Adrenal gland (tissue), 12 donors: ENCODE data around the gene DDO. TPM values are rescaled to one million over a fixed set of nuclear protein-coding genes. Genes with fewer than 3 reads are reported as not detected.

Experiments
- DNase-seq, 7 donors: peaks; one replicate each; pipeline ENCODE4 v3.0.0-alpha.2; 2019 to 2020
- H3K27ac ChIP-seq, 5 donors: fragments of 200-600 bp; sonication (generic) in 4 of 5; 1 replicate in 3 of 5; 2 replicates in 2 of 5; pipeline versions ENCODE4 v1.5.1 to v1.8.0; 2016 to 2020; ENCODE audit warnings: mild to moderate bottlenecking in 1 of 5
- H3K27me3 ChIP-seq: fragments of 200-600 bp; 2 replicates; pipeline ENCODE4 v1.8.0; 2021
- H3K36me3 ChIP-seq, 2 donors: fragments of 200-600 bp; replicated peaks in 1 of 2; 1 replicate in 1 of 2; 2 replicates in 1 of 2; pipeline versions ENCODE4 v1.5.1 to v1.8.0; 2018 to 2022
- H3K4me1 ChIP-seq, 2 donors: fragments of 200-600 bp; replicated peaks in 1 of 2; 1 replicate in 1 of 2; 2 replicates in 1 of 2; pipeline versions ENCODE4 v1.5.1 to v1.8.0; 2018 to 2021
- H3K4me3 ChIP-seq, 4 donors: fragments of 200-600 bp; sonication (generic) in 3 of 4; one replicate each; pipeline ENCODE4 v1.5.1; 2016 to 2018
- H3K9me3 ChIP-seq, 3 donors: fragments of 200-600 bp; sonication (generic) in 1 of 3; replicated peaks in 1 of 3; 1 replicate in 2 of 3; 2 replicates in 1 of 3; pipeline versions ENCODE4 v1.5.1 to v1.8.0; 2016 to 2021
- POLR2A ChIP-seq, 2 donors: fragments of 450-650 bp; IDR thresholded peaks; one replicate each; pipeline ENCODE4 v1.6.1; 2017; ENCODE audit warnings: antibody characterized with exemption in 2 of 2, mild to moderate bottlenecking in 2 of 2, moderate library complexity in 1 of 2
- WGBS, 4 donors: extraction: QIAGEN DNeasy Blood & Tissue Kit in 2 of 4; methylation state at CpG; one replicate each; pipeline versions ENCODE4 v1.1.5 to v1.1.7; 2013 to 2017; 5-methylcytosine and 5-hydroxymethylcytosine counted together
- intact Hi-C, 2 donors: fragments of 100-400 bp; cut with DNase I; formaldehyde crosslinking; loops; one replicate each; pipeline versions ENCODE4 v1.14.1 to v1.15.0; 2022 to 2023
- polyA plus RNA-seq, 3 donors: library from polyadenylated mRNA; stranded (reverse); fragments of 200-250 nt in 2 of 3; fragments of 350-450 nt in 1 of 3; fragmentation: Illumina TruSeq in 1 of 3; extraction: RNeasy Lipid Tissue Mini Kit (QIAGEN cat#74804) in 1 of 3; gene quantifications; one replicate each; pipeline ENCODE4 v1.2.3, GENCODE V29; 2013 to 2014
- total RNA-seq, 9 donors: library from RNA; depleted of rRNA in 4 of 9; stranded (reverse); fragments of >200 nt in 4 of 9; fragments of 120-200 nt in 1 of 9; fragmentation: NEBNext Ultra II Directional in 1 of 9; extraction: Animal tissue kit (Norgen Biotek cat#: 25700) in 1 of 9; gene quantifications; one replicate each; pipeline versions ENCODE4 v1.1.0 to v1.2.4, GENCODE V29; 2013 to 2023
- TF ChIP-seq, protein P1 (sequence below), 6 experiments: fragments of 450-650 bp in 4 of 6; fragments of 200-600 bp in 2 of 6; sonication (generic) in 1 of 6; IDR thresholded peaks; 1 replicate in 5 of 6; 2 replicates in 1 of 6; pipeline versions ENCODE4 v1.5.1 to v1.8.0; 2016 to 2021; ENCODE audit warnings: antibody characterized with exemption in 6 of 6, mild to moderate bottlenecking in 2 of 6, moderate library complexity in 1 of 6
- donor health status: healthy with polysubstance abuse.
- donor health status: Bipolar disorder and iron deficiency.
- donor health status: DM: yes; HTN: yes; CAD: no.
- donor health status: DM: no; HTN: no; CAD: no.
- donor health status: DM: no; HTN: no; CAD: no.
- donor health status: DM: yes; HTN: yes; CAD: no.

The DDO gene
- total and polyA plus RNA-seq, 12 donors, result 4.4 to 19.1 (median 9.7) TPM

DNA sequence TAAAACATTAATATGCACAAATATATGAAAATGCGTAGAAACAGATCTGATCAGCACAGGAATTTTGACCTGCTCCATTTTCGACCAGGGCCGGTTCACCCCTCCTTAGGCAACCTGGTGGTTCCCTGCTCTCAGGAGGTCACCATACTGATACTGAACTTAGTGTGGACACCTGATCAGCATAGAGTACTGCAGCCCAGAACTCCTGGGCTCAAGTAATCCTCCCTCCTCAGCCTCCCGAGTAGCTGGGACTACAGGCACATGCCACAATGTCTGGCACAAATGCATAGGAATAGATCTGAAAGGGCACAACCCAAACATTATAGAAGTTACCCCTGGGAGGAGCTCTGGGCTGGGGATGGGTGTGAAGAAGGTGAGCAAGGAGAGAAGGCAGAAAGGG is 24.7 kb upstream of the DDO start:
- no peaks in the 10 kb centered on the region for H3K4me1 ChIP-seq
- intact Hi-C loops, result no loop called here
- no peak for DNase-seq
- TF ChIP-seq, protein P1, sequence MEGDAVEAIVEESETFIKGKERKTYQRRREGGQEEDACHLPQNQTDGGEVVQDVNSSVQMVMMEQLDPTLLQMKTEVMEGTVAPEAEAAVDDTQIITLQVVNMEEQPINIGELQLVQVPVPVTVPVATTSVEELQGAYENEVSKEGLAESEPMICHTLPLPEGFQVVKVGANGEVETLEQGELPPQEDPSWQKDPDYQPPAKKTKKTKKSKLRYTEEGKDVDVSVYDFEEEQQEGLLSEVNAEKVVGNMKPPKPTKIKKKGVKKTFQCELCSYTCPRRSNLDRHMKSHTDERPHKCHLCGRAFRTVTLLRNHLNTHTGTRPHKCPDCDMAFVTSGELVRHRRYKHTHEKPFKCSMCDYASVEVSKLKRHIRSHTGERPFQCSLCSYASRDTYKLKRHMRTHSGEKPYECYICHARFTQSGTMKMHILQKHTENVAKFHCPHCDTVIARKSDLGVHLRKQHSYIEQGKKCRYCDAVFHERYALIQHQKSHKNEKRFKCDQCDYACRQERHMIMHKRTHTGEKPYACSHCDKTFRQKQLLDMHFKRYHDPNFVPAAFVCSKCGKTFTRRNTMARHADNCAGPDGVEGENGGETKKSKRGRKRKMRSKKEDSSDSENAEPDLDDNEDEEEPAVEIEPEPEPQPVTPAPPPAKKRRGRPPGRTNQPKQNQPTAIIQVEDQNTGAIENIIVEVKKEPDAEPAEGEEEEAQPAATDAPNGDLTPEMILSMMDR (IDR thresholded peaks at IDR 0.05), result no peak
- TF ChIP-seq POLR2A (IDR thresholded peaks at IDR 0.05), result no peak
- H3K27ac ChIP-seq, result no peak overlapping the region
- no peaks in the 10 kb centered on the region for H3K27me3 ChIP-seq
- no peaks in the 10 kb centered on the region for H3K36me3 ChIP-seq
- H3K9me3 ChIP-seq, result no peaks in the 10 kb centered on the region
- no peak overlapping the region for H3K4me3 ChIP-seq
- 77 to 82% (median 82%) methylated on average over 4 of the region's 4 CpGs for WGBS, 4 donors

DNA sequence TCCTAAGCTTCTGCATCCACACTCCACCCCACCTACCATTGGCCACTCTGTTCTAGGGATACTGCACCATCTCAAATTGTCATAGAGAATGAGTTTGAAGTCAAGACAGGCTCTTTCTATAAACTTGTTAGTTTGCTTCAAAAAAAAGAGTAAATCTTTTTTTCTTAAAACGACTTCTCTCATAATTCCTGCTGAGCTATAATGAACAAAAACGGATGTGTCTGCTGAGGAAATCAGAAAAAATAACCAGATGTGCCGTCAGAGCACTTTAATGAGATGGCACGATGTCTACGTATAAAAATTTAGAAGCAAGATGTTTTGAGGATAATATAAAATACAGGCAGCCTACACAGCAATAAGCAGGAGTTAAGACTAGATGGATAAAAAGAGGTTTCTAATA is 24.0 kb upstream of the DDO start:
- H3K4me3 ChIP-seq, result no peak overlapping the region
- H3K9me3 ChIP-seq, result no peaks in the 10 kb centered on the region
- no peaks in the 10 kb centered on the region for H3K36me3 ChIP-seq
- H3K27me3 ChIP-seq, result no peaks in the 10 kb centered on the region
- intact Hi-C loops, result no loop called here
- no peak overlapping the region for H3K27ac ChIP-seq
- TF ChIP-seq POLR2A (IDR thresholded peaks at IDR 0.05), result no peak
- TF ChIP-seq, protein P1 (IDR thresholded peaks at IDR 0.05), result no peak
- WGBS, 4 donors, result 57 to 64% (median 61%) methylated on average over 5 of the region's 5 CpGs
- no peaks in the 10 kb centered on the region for H3K4me1 ChIP-seq
- DNase-seq, result no peak

DNA sequence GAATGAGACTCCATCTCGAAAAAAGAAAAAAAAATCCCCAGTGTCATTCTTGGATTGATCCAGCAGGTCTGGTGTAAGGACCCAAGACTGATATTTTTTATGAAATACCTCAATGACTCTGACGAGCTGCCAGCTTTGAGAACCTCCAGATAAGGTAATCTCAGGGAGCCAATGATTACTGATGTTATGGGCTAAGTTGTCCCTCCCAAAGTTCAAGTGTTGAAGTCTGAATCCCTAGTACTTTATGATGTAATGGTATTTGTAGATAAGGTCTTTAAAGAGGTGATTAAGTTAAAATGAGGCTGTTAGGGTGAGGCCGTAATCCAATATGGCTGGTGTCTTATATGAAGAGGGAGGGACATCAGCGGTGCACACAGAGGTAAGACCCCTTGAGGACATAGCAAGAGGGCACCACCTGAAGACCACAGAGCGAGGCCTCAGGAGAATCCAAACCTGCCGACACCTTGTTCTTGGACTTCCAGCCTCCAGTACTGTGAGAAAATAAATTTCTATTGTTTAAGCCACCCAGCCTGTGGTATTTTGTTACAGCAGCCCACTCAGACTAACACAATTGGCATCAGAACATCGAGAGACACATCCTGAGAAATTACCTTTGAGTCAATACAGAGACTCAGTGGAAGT is 19.7 kb upstream of the DDO start:
- H3K27me3 ChIP-seq, result no peaks in the 10 kb centered on the region
- intact Hi-C loops, result no loop called here
- H3K4me1 ChIP-seq, result no peaks in the 10 kb centered on the region
- WGBS, 4 donors, result 76 to 89% (median 85%) methylated on average over 7 of the region's 7 CpGs
- no peak for DNase-seq
- H3K9me3 ChIP-seq, result no peaks in the 10 kb centered on the region
- no peak overlapping the region for H3K27ac ChIP-seq
- no peak overlapping the region for H3K4me3 ChIP-seq
- H3K36me3 ChIP-seq, result no peaks in the 10 kb centered on the region
- no peak for TF ChIP-seq POLR2A (IDR thresholded peaks at IDR 0.05)
- TF ChIP-seq, protein P1 (IDR thresholded peaks at IDR 0.05), result no peak

DNA sequence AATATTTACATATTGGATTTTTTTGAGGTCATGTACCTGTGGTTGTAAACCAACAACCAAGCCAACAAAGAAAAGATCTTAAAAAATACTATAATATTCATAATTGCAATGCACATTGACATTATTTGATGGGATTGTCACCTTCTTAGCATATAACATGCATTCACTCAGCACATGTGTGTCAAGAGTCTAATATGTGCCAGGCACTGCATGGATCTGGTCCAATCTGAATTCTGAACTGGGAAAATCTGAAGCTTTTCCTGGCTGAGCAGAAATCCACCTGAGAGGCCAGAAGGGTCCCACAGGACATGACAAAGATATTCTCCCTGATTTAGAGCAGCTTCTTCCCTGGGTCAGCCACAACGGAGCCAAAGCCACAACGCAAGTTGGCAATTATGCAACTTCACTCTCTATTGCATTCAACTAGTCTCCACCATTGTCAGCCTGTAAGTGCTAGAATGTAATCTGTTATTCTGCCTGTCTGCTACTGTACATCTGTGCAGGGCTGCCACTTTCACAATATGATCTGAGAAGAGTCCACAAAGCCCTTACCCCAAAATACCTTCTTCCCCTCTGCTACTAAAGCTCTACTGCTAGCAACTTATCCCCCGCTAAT is 17.0 kb upstream of the DDO start:
- H3K27ac ChIP-seq, result no peak overlapping the region
- H3K36me3 ChIP-seq, result no peaks in the 10 kb centered on the region
- no peaks in the 10 kb centered on the region for H3K9me3 ChIP-seq
- no peak overlapping the region for H3K4me3 ChIP-seq
- no peaks in the 10 kb centered on the region for H3K4me1 ChIP-seq
- intact Hi-C loops, result no loop called here
- 66 to 71% (median 69%) methylated on average over 3 of the region's 3 CpGs for WGBS, 4 donors
- TF ChIP-seq, protein P1 (IDR thresholded peaks at IDR 0.05), result no peak
- no peak for DNase-seq
- peaks cover 5% of the 10 kb centered on the region for H3K27me3 ChIP-seq
